KBM-7 (cell line): ENCODE results near the gene MED26.
A peak's percentile ranks its signal among the peaks of the same experiment; 100 is the strongest.
"Not testable (repeated sequence)": the region's sequence is repeated elsewhere in the genome, so short reads cannot be mapped to it uniquely, and the experiment has no call there.

Experiments
- DNase-seq: peaks from one replicate; pipeline ENCODE4 v3.0.0-alpha.2; 2015
- in situ Hi-C: fragments of 300-500 bp; cut with MboI; formaldehyde crosslinking; loops from 2 replicates; pipeline ENCODE4 v1.14.3; 2020; ENCODE audit warnings: low sequenced_read_pairs, low pct_unique_long_range_greater_than_20kb, mixed read lengths

Gene MED26

GRCh38 chr19:16651421-16652188, 23.6 kb upstream of the MED26 start:
- DNase-seq, in situ Hi-C loops: not testable (repeated sequence)

DNA sequence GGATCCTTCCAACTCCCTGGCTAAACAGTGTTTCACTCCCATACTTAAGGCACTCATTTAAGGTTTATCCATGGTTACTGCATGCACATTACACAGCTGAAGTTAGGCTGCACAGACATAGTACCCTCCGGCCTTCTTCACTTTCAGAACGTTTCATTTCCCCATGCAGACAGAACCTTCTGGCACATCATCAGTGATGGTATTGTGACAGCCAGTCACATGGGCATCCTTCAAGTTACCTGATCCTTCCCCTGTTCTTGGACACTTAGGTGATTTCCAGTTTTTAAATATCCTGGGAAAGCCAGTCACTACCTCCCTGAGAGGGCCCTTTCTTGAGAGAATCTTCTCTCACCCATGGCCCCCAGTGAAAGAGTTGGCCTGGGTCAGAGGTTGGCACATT, 22.8 kb upstream of the MED26 start:
- in situ Hi-C loops: no loop called here
- no peak for DNase-seq

- in situ Hi-C loops: no loop called here
- DNase-seq: peak; percentile 14
Measured at GRCh38 chr19:16649734-16650133, 21.7 kb upstream of the MED26 start.

- in situ Hi-C loops: no loop called here
- DNase-seq: no peak
Measured at GRCh38 chr19:16645140-16645539, 17.1 kb upstream of the MED26 start.

GRCh38 chr19:16641695-16642094, 13.7 kb upstream of the MED26 start:
- no peak for DNase-seq
- in situ Hi-C loops: no loop called here

- DNase-seq: no peak
- in situ Hi-C loops: no loop called here
Measured at GRCh38 chr19:16640951-16641350, 12.9 kb upstream of the MED26 start.

- in situ Hi-C loops: no loop called here
- no peak for DNase-seq
Measured at GRCh38 chr19:16638666-16639065, 10.7 kb upstream of the MED26 start.

DNA sequence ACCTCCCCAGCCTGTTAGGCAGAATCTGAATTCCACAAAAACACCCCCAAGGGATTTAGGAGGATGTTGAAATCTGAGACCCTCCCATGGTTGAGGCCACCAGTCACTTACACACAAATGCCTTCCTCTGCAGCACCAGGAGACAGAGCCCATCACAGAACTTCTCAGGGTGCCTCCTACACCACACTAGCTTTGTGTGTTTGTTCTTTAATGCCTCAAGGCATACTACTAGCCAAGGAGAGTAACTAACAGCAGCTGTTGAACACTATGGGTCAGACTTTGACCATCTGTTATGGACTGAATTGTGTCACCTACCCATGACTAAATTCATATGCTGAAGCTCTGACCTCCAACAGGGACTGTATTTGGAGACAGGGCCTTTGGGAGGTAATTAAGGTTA, 9.5 kb upstream of the MED26 start:
- no peak for DNase-seq
- in situ Hi-C loops: no loop called here

DNA sequence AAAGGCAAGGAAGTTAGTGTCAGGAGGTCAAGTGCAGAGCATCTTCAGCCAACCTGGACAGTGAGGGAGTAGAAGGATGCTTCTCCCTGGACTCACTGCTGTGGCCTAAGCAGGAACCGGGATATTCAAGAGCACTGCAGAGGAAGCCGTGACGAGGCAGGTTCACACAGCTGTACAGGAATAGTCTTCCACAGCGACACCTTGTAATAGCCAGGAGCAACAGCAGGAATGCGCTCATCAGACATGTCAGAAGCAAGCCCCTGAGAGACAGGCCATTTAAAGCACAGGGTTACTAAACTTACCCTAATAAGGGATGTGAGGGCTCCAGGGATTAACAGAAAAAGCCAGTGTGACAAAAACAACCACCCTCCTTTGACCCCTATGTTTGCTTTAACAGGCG, 3.5 kb upstream of the MED26 start:
- in situ Hi-C loops: no loop called here

GRCh38 chr19:16628984-16629691, 1.1 kb upstream of the MED26 start:
- in situ Hi-C loops: no loop called here
- peak; percentile 39 for DNase-seq

More for the DNA sequence above, 3.5 kb upstream of the MED26 start:
- no peak for DNase-seq

DNA sequence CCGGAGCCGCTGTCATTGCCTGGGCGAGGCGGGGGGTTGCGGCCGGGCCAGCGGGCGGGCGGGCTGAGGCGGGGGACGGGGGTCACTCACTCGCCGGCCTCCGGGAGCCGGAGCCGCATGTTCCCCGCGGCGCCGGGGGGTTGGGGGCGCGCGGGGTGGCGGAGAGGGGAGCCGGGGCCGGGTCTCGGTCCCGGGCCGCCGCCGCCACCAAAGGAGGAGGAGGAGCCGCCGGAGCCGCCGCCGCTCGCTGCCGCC, 149 bp downstream of the MED26 start:
- in situ Hi-C loops: no loop called here
- no peak for DNase-seq

GRCh38 chr19:16627193-16627927, 644 bp downstream of the MED26 start:
- in situ Hi-C loops: no loop called here
- DNase-seq: peak; percentile 30

- in situ Hi-C loops: no loop called here
- DNase-seq: no peak
Measured at GRCh38 chr19:16626796-16627192, 1.2 kb downstream of the MED26 start.

DNA sequence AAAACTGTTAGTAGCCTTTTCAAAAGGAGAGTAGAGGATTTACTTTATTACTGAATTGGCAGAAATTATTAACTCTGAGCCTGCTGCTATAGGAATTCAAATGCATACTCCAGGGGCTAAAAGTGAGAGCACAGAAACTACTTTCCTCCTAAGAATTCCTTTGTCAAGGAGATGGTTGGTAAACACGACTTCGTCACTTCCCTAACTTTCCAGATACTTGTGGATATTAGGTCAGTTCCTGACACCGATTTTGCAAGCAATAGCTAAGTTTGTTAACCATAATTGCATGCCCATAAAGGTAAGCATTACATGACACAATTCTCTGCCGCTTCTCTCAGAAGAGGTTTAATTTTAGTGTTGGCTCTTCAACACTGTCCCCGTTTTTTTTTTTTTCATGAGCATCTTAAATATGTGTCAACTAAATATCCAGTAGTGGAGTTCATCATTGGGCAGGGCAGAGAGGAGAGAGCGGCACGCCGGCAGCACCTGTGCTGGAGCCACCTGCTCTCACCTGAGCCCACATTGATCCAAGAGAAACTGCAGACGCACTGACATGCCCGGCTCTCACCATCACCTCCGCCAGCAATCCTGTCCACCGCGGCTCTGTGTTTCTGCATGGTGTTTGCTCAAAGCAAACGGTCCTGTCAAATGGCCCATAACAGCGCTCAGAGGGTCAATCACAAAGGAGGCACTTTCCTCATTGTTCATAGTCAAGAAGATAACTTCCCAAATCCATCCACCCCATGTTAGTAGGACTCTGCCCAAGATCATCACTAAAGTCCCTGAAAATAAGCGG, 2.6 kb downstream of the MED26 start:
- DNase-seq: no peak
- in situ Hi-C loops: no loop called here

- no peak for DNase-seq
- in situ Hi-C loops: no loop called here
Measured at GRCh38 chr19:16624236-16624635, 3.8 kb downstream of the MED26 start.

- DNase-seq: no peak
- in situ Hi-C loops: no loop called here
Measured at GRCh38 chr19:16623576-16623975, 4.4 kb downstream of the MED26 start.

DNA sequence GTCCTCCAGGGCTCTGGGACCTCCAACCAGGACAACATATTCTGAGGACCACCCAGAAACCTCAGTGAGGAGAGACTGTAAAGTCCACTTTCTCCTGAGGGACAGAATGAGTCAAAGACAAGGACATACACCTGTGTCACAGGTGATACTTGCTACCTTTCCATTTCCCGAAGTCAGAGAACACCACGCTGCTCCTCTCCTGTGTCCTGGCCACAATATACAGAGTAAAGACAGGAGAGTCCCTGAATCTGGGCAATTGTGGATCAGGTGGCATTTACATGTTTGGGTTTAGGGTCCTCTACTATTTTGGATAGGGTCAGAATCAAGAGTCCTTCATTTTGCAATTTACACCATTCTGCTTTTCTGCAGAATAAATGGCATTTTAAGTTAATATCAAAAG, 4.9 kb downstream of the MED26 start:
- no peak for DNase-seq
- in situ Hi-C loops: no loop called here

- in situ Hi-C loops: no loop called here
- DNase-seq: no peak
Measured at GRCh38 chr19:16621165-16621800, 6.7 kb downstream of the MED26 start.

DNA sequence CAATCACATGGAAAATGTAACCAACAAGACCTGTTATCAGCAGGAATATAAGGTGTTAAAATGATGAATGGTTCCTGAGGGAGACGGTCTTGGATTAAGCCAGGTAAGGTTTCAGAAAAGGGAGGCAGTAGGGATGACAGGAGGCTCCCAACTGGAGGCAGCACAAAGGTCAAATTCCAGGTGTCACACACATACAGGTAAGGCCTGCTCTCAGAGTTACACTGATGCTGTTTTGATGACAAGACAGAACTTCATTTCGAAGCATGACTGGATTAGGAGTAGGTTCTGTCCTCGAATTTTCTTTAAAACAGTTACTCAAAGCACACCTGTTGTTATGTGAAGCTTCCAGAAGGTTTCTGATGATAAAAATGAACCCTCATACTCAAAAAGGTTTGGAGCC, 7.4 kb downstream of the MED26 start:
- in situ Hi-C loops: no loop called here
- DNase-seq: no peak
